B cell (primary cell): Measurements from ENCODE around the gene DHX35. TPM values are rescaled to one million over a fixed set of nuclear protein-coding genes. Genes with fewer than 3 reads are reported as not detected.

Experiments used
- ATAC-seq: fragments of 200-7000 bp; cut with Tn5 transposase; one replicate; pipeline ENCODE4 v1.10.0; 2021; ENCODE audit warnings: low read depth, mild to moderate bottlenecking, moderate number of reproducible peaks, moderate library complexity
- CTCF ChIA-PET: fragments of 350-600 bp; sonication (Branson Sonifier 250); formaldehyde crosslinking; loops from one replicate; lab custom pipeline; 2021; ENCODE audit warnings: antibody characterized with exemption, inconsistent platforms; lab: Charles Lee
- POLR2A ChIA-PET: fragments of 350-600 bp; sonication (Branson Sonifier 250); formaldehyde crosslinking; loops from one replicate; lab custom pipeline; 2021; ENCODE audit warnings: antibody characterized with exemption; lab: Charles Lee
- DNase-seq: peaks from one replicate; pipeline ENCODE4 v3.0.0; 2013
- H2AFZ ChIP-seq: 2 replicates; pipeline ENCODE4 v1.6.1; 2012; ENCODE audit warnings: mild to moderate bottlenecking, low read depth, low read length; ENCODE audit not compliant: insufficient read depth, poor library complexity, severe bottlenecking
- H3K27ac ChIP-seq, 2 donors: 1 replicate in 1 of 2; 2 replicates in 1 of 2; pipeline ENCODE4 v1.5.1; 2012 to 2013; ENCODE audit warnings: low read length in 2 of 2, mild to moderate bottlenecking in 2 of 2, moderate library complexity in 1 of 2
- H3K27me3 ChIP-seq, 4 experiments: fragments of 200-600 bp in 1 of 4; sonication (generic) in 1 of 4; replicated peaks in 1 of 4; 1 replicate in 2 of 4; 2 replicates in 2 of 4; pipeline versions ENCODE4 v1.6.1 to v1.7.0; 2013 to 2016; ENCODE audit warnings: low read length in 3 of 4, mild to moderate bottlenecking in 2 of 4, mixed read lengths in 1 of 4, moderate library complexity in 1 of 4; ENCODE audit not compliant: insufficient read depth in 4 of 4, control insufficient read depth in 3 of 4; ENCODE audit errors: control extremely low read depth in 1 of 4
- H3K36me3 ChIP-seq, 2 experiments: replicated peaks in 1 of 2; 1 replicate in 1 of 2; 2 replicates in 1 of 2; pipeline versions ENCODE4 v1.6.1 to v1.7.1; 2013; ENCODE audit warnings: low read length in 1 of 2; ENCODE audit not compliant: insufficient read depth in 2 of 2, control insufficient read depth in 1 of 2; ENCODE audit errors: control extremely low read depth in 1 of 2, extremely low read depth in 1 of 2
- H3K4me1 ChIP-seq, 2 donors: fragments of 200-600 bp in 1 of 2; sonication (generic) in 1 of 2; 1 replicate in 1 of 2; 2 replicates in 1 of 2; pipeline versions ENCODE4 v1.5.1 to v1.6.1; 2013 to 2017; ENCODE audit warnings: low read length in 2 of 2; ENCODE audit not compliant: control insufficient read depth in 2 of 2, insufficient read depth in 2 of 2
- H3K4me2 ChIP-seq: replicated peaks from 2 replicates; pipeline ENCODE3; 2012; ENCODE audit warnings: mild to moderate bottlenecking, low read depth, low read length; ENCODE audit not compliant: poor library complexity, severe bottlenecking
- H3K4me3 ChIP-seq, 5 experiments: fragments of 200-600 bp in 1 of 5; sonication (generic) in 1 of 5; 1 replicate in 3 of 5; 2 replicates in 2 of 5; pipeline versions ENCODE4 v1.5.1 to v1.7.0; 2011 to 2016; ENCODE audit warnings: low read length in 4 of 5, mild to moderate bottlenecking in 4 of 5, low read depth in 2 of 5, control low read depth in 1 of 5, moderate library complexity in 1 of 5; ENCODE audit not compliant: insufficient read depth in 1 of 5; ENCODE audit errors: control extremely low read depth in 1 of 5, extremely low read depth in 1 of 5
- H3K79me2 ChIP-seq: fragments of 200-600 bp; sonication (generic); one replicate; pipeline ENCODE4 v1.6.0; 2016; ENCODE audit warnings: low read length; ENCODE audit not compliant: control insufficient read depth, insufficient read depth
- H3K9ac ChIP-seq: fragments of 200-600 bp; sonication (generic); 2 replicates; pipeline ENCODE4 v1.6.1; 2017; ENCODE audit warnings: mild to moderate bottlenecking, low read length, moderate library complexity
- H3K9me3 ChIP-seq, 3 donors: one replicate each; pipeline versions ENCODE4 v1.6.1 to v1.7.1; 2013; ENCODE audit warnings: low read length in 2 of 3; ENCODE audit not compliant: control insufficient read depth in 2 of 3, insufficient read depth in 1 of 3; ENCODE audit errors: control extremely low read depth in 1 of 3
- H4K20me1 ChIP-seq: 2 replicates; pipeline ENCODE4 v1.6.0; 2012; ENCODE audit warnings: mild to moderate bottlenecking, low read length; ENCODE audit not compliant: insufficient read depth, control insufficient read depth, poor library complexity, severe bottlenecking
- H3K27ac Mint-ChIP-seq: one replicate; pipeline ENCODE4 v1.8.0; 2021; ENCODE audit warnings: mixed read lengths
- H3K27me3 Mint-ChIP-seq: one replicate; pipeline ENCODE4 v1.8.0; 2021; ENCODE audit warnings: mixed read lengths
- H3K4me1 Mint-ChIP-seq: one replicate; pipeline ENCODE4 v1.8.0; 2021; ENCODE audit warnings: mixed read lengths
- H3K4me3 Mint-ChIP-seq: one replicate; pipeline ENCODE4 v1.8.0; 2021; ENCODE audit warnings: mixed read lengths
- H3K9me3 Mint-ChIP-seq: one replicate; pipeline ENCODE4 v1.8.0; 2022; ENCODE audit warnings: mixed read lengths; ENCODE audit not compliant: insufficient read depth
- CTCF ChIP-seq: fragments of 200-600 bp; IDR thresholded peaks from one replicate; pipeline ENCODE4 v1.8.0; 2022; ENCODE audit warnings: antibody characterized with exemption, mild to moderate bottlenecking
- EZH2 ChIP-seq: IDR thresholded peaks from 2 replicates; pipeline ENCODE4 v1.6.1; 2012; ENCODE audit warnings: borderline replicate concordance, low read depth, mild to moderate bottlenecking, moderate library complexity, low read length; ENCODE audit not compliant: insufficient read depth, poor library complexity, severe bottlenecking
- WGBS: methylation state at CpG from one replicate; pipeline ENCODE4 v1.1.5; 2013; ENCODE audit warnings: missing lambda C conversion rate; ENCODE audit not compliant: insufficient coverage; 5-methylcytosine and 5-hydroxymethylcytosine counted together
- intact Hi-C: fragments of 100-400 bp; cut with micrococcal nuclease; formaldehyde crosslinking; loops from one replicate; pipeline ENCODE4 v1.10.0; 2022
- polyA plus RNA-seq: library from polyadenylated mRNA; depleted of rRNA; stranded (reverse); fragments of >200 nt; gene quantifications from 2 replicates; pipeline ENCODE4 v1.2.3, GENCODE V29; 2012
- total RNA-seq, 2 donors: library from RNA; stranded (reverse); fragments of 120-200 nt in 1 of 2; gene quantifications; 1 replicate in 1 of 2; 2 replicates in 1 of 2; pipeline versions ENCODE4 v1.2.3 to v1.2.4, GENCODE V29; 2013 to 2022

The DHX35 gene
- total and polyA plus RNA-seq, 2 donors (not counting 1 experiment from before 2014, with no cell fraction given) = 7.5 to 12.4 TPM

DNA sequence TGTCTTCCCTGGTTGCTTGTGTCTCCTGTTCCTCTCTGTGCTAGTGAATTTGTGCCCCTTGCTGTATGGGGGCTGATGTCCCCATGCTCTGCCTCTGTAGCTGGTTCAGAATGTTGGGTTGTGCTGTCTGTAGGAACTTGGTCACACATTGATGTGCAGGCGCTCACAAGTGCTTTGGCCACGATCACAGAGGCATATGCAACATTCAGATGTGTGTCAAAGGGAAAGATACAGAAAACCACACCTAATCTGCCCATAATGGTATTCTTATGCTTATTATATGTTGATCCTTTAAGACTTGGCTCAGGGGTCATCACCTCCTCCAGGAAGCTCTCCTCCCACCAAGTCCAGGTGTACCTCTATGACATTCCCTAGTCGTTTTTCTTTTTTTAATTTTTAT is 17.1 kb upstream of the DHX35 start:
- Histone ChIP-seq H3K36me3 (peaks cover 0 to 3% of the 10 kb centered on the region in 2 experiments), H2AFZ (no peak overlapping the region), H3K27ac (no peak overlapping the region), H3K4me2 (no peak overlapping the region), H3K79me2 (no peaks in the 10 kb centered on the region), H3K9ac (no peak overlapping the region), H3K9me3 (no peaks in the 10 kb centered on the region), H3K27me3 (no peaks in the 10 kb centered on the region), H3K4me3 (no peak overlapping the region), H3K4me1 (no peaks in the 10 kb centered on the region), H4K20me1 (no peaks in the 10 kb centered on the region)
- Mint-ChIP-seq H3K27me3 (no peaks in the 10 kb centered on the region), H3K27ac (no peak overlapping the region), H3K9me3 (no peaks in the 10 kb centered on the region), H3K4me3 (no peak overlapping the region), H3K4me1 (no peaks in the 10 kb centered on the region)
- ChIA-PET POLR2A (no interaction called here), CTCF (interaction anchor here (0.7 kb wide), 1 partner anchor 220 kb away, joined by 4 read pairs; no protein-coding TSS in a partner anchor)
- WGBS = no CpG with 5 or more reads among the region's 3 CpGs
- DNase-seq (no peak), ATAC-seq (no peak)
- intact Hi-C loops = no loop called here
- TF ChIP-seq EZH2 (no peak), CTCF (no peak)

GRCh38 chr20:38946836-38947235 is 15.3 kb upstream of the DHX35 start:
- H3K4me1 ChIP-seq = no peaks in the 10 kb centered on the region
- no peak overlapping the region for H3K27ac Mint-ChIP-seq
- H3K36me3 ChIP-seq = peaks cover 0 to 3% of the 10 kb centered on the region in 2 experiments
- DNase-seq = no peak
- H3K79me2 ChIP-seq = no peaks in the 10 kb centered on the region
- intact Hi-C loops = no loop called here
- H3K4me3 ChIP-seq = no peak overlapping the region
- H3K27me3 ChIP-seq = no peaks in the 10 kb centered on the region
- ChIA-PET CTCF (no interaction called here), POLR2A (no interaction called here)
- no peaks in the 10 kb centered on the region for H4K20me1 ChIP-seq
- TF ChIP-seq EZH2 (no peak), CTCF (no peak)
- H2AFZ ChIP-seq = no peak overlapping the region
- H3K4me1 Mint-ChIP-seq = no peaks in the 10 kb centered on the region
- WGBS = 100% methylated on average over 1 of the region's 3 CpGs
- H3K9me3 Mint-ChIP-seq = no peaks in the 10 kb centered on the region
- no peak overlapping the region for H3K4me2 ChIP-seq
- H3K4me3 Mint-ChIP-seq = no peak overlapping the region
- ATAC-seq = no peak
- H3K9ac ChIP-seq = no peak overlapping the region
- H3K27ac ChIP-seq = no peak overlapping the region
- H3K9me3 ChIP-seq = no peaks in the 10 kb centered on the region
- H3K27me3 Mint-ChIP-seq = no peaks in the 10 kb centered on the region
